HUES48 (cell line): ENCODE data around the gene PCDHA3.
"Not testable (repeated sequence)": the region's sequence is repeated elsewhere in the genome, so short reads cannot be mapped to it uniquely, and the experiment has no call there.

Experiments
- H3K27ac ChIP-seq: one replicate; pipeline ENCODE4 v1.7.0; 2013; ENCODE audit warnings: low read depth, low read length, inconsistent platforms
- H3K27me3 ChIP-seq: 2 replicates; pipeline ENCODE4 v1.6.1; 2013; ENCODE audit warnings: mild to moderate bottlenecking, low read length; ENCODE audit not compliant: control insufficient read depth, insufficient read depth
- H3K36me3 ChIP-seq: 2 replicates; pipeline ENCODE4 v1.6.1; 2013; ENCODE audit warnings: low read length; ENCODE audit not compliant: control insufficient read depth, insufficient read depth
- H3K4me1 ChIP-seq: 2 replicates; pipeline ENCODE4 v1.6.1; 2013; ENCODE audit warnings: mild to moderate bottlenecking, low read length; ENCODE audit not compliant: control insufficient read depth, insufficient read depth
- H3K4me3 ChIP-seq: 2 replicates; pipeline ENCODE4 v1.5.1; 2013; ENCODE audit warnings: mild to moderate bottlenecking, low read depth, low read length
- H3K9ac ChIP-seq: 2 replicates; pipeline ENCODE4 v1.6.1; 2013; ENCODE audit warnings: mild to moderate bottlenecking, low read depth, low read length, moderate library complexity
- H3K9me3 ChIP-seq: 2 replicates; pipeline ENCODE4 v1.6.1; 2013; ENCODE audit warnings: low read length; ENCODE audit not compliant: control insufficient read depth, insufficient read depth

The PCDHA3 gene

DNA sequence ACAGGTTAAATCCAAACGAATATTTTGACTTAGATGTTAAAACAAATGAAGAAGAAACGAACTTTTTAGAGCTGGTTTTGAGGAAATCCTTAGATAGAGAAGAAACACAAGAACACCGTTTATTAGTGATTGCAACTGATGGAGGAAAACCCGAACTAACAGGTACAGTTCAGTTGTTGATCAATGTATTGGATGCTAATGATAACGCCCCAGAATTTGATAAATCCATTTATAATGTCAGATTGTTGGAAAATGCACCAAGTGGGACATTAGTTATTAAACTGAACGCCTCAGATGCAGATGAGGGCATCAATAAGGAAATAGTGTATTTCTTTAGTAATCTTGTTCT, 21.4 kb downstream of the PCDHA3 start:
- no peak overlapping the region for H3K27ac ChIP-seq
- H3K9me3 ChIP-seq = no peaks in the 10 kb centered on the region
- no peak overlapping the region for H3K9ac ChIP-seq
- no peaks in the 10 kb centered on the region for H3K27me3 ChIP-seq
- H3K4me3 ChIP-seq = no peak overlapping the region
- no peaks in the 10 kb centered on the region for H3K4me1 ChIP-seq
- no peaks in the 10 kb centered on the region for H3K36me3 ChIP-seq

DNA sequence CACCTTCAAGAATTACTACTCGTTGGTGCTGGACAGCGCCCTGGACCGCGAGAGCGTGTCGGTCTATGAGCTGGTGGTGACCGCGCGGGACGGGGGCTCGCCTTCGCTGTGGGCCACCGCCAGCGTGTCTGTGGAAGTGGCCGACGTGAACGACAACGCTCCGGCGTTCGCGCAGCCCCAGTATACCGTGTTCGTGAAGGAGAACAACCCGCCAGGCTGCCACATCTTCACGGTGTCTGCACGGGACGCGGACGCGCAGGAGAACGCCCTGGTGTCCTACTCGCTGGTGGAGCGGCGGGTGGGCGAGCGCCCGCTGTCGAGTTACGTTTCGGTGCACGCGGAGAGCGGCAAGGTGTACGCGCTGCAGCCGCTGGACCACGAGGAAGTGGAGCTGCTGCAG, 22.1 kb downstream of the PCDHA3 start:
- H3K4me3 ChIP-seq, H3K9me3 ChIP-seq, H3K4me1 ChIP-seq, H3K27ac ChIP-seq, H3K9ac ChIP-seq, H3K27me3 ChIP-seq, H3K36me3 ChIP-seq: not testable (repeated sequence)

DNA sequence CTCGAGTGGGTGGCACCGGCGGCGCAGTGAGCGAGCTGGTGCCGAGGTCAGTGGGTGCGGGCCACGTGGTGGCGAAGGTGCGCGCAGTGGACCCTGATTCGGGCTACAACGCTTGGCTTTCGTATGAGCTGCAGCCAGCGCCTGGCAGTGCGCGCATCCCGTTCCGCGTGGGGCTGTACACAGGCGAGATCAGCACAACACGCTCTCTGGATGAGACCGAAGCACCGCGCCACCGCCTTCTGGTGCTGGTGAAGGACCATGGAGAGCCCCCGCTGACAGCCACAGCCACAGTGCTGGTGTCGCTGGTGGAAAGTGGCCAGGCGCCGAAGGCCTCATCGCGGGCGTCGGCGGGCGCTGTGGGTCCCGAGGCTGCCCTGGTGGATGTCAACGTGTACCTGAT, 22.6 kb downstream of the PCDHA3 start:
- H3K36me3 ChIP-seq = no peaks in the 10 kb centered on the region
- no peak overlapping the region for H3K4me3 ChIP-seq
- H3K9ac ChIP-seq = no peak overlapping the region
- no peaks in the 10 kb centered on the region for H3K4me1 ChIP-seq
- H3K9me3 ChIP-seq = no peaks in the 10 kb centered on the region
- no peaks in the 10 kb centered on the region for H3K27me3 ChIP-seq
- no peak overlapping the region for H3K27ac ChIP-seq

DNA sequence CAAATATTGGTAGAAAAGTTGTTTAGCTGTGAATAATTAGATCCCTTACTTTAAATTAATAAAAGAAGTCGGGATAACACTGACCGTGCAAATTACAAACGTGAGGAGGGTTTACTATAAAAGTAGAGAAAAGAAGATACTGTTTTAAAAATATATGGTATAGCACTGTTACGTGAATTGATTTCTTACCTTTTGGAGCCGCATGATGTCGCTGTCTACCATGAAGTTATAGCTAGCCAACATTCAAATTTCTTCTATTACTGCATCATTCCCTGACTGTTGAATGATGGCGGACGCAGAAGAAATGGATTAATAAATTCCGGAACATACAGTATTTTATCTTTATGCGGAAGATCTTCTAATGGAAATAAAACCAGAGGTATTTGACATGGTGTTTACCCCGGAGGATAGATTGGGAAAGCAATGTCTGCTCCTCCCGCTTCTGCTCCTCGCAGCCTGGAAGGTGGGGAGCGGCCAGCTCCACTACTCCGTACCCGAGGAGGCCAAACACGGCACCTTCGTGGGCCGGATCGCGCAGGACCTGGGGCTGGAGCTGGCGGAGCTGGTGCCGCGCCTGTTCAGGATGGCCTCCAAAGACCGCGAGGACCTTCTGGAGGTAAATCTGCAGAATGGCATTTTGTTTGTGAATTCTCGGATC, 27.0 kb downstream of the PCDHA3 start, which contains the start of gene PCDHA6:
Gene PCDHA6, plus strand, starts transcription at position 257 of the 658 bp plus-strand sequence. Its CDS starts 132 bp downstream, at position 389.
- H3K4me3 ChIP-seq = no peak within 1 kb of the TSS
- no peak within 1 kb of the TSS for H3K9ac ChIP-seq
- H3K9me3 ChIP-seq = no peaks in the 10 kb centered on the region
- no peaks in the 10 kb centered on the region for H3K4me1 ChIP-seq
- H3K27ac ChIP-seq = no peak within 1 kb of the TSS
- no peaks in the 10 kb centered on the region for H3K36me3 ChIP-seq
- H3K27me3 ChIP-seq = no peaks in the 10 kb centered on the region

DNA sequence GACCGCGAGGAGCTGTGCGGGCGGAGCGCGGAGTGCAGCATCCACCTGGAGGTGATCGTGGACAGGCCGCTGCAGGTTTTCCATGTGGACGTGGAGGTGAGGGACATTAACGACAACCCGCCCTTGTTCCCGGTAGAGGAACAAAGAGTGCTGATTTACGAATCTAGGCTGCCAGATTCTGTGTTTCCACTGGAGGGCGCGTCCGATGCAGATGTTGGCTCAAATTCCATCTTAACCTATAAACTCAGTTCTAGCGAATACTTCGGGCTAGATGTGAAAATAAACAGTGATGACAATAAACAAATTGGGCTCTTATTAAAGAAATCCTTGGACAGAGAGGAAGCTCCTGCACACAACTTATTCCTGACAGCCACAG, 27.5 kb downstream of the PCDHA3 start:
- H3K9ac ChIP-seq = no peak overlapping the region
- H3K4me3 ChIP-seq = no peak overlapping the region
- H3K27me3 ChIP-seq = no peaks in the 10 kb centered on the region

DNA sequence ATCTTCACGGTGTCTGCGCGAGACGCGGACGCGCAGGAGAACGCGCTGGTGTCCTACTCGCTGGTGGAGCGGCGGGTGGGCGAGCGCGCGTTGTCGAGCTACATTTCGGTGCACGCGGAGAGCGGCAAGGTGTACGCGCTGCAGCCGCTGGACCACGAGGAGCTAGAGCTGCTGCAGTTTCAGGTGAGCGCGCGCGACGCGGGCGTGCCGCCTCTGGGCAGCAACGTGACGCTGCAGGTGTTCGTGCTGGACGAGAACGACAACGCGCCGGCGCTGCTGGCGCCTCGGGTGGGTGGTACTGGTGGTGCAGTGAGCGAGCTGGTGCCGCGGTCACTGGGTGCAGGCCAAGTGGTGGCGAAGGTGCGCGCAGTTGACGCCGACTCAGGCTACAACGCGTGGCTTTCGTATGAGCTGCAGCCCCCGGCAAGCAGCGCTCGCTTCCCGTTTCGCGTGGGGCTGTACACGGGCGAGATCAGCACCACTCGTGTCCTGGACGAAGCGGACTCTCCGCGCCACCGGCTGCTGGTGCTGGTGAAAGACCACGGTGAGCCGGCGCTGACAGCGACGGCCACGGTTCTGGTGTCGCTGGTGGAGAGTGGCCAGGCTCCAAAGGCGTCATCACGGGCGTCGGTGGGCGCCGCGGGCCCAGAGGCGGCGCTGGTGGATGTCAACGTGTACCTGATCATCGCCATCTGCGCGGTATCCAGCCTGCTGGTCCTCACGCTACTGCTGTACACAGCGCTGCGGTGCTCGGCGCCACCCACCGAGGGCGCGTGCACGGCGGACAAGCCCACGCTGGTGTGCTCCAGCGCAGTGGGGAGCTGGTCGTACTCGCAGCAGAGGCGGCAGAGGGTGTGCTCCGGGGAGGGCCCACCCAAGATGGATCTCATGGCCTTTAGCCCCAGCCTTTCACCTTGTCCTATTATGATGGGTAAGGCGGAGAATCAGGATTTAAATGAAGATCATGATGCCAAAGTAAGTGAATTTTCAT, 28.9 kb downstream of the PCDHA3 start:
- H3K9ac ChIP-seq, H3K27ac ChIP-seq, H3K9me3 ChIP-seq, H3K27me3 ChIP-seq, H3K4me1 ChIP-seq, H3K4me3 ChIP-seq, H3K36me3 ChIP-seq: not testable (repeated sequence)

More for the DNA sequence above, 27.5 kb downstream of the PCDHA3 start:
- no peaks in the 10 kb centered on the region for H3K36me3 ChIP-seq
- H3K9me3 ChIP-seq = no peaks in the 10 kb centered on the region
- no peak overlapping the region for H3K27ac ChIP-seq
- no peaks in the 10 kb centered on the region for H3K4me1 ChIP-seq

DNA sequence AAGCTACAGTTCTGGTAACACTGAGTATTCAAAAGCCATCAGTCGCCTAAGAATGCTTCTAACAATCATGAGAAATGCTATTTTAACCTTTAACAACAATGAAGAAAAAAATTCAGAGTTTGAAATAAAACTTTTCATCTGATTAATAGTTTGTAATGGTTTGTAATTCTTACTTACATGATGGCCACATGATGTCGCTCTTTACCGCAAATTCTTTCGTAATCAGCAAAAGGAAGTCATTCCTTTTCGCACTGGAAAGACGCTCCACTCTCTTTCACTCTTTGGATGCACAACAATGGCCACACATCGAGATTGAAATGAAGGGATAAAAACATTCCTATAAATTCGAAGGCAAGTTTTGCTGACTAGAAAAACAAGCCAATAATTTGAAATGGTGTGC, 33.1 kb downstream of the PCDHA3 start, which contains the start of gene PCDHA7:
Gene PCDHA7, plus strand, starts transcription at position 277 of the 400 bp plus-strand sequence. Its CDS starts 115 bp downstream, at position 392.
- no peaks in the 10 kb centered on the region for H3K36me3 ChIP-seq
- H3K9ac ChIP-seq = no peak within 1 kb of the TSS; the same call in 1 of the 2 replicates
- peaks cover 9% of the 10 kb centered on the region; the same call in 1 of the 2 replicates for H3K9me3 ChIP-seq
- H3K4me3 ChIP-seq = peak within 1 kb of the TSS; percentile 54
- H3K27me3 ChIP-seq = no peaks in the 10 kb centered on the region
- H3K4me1 ChIP-seq = no peaks in the 10 kb centered on the region
- no peak within 1 kb of the TSS for H3K27ac ChIP-seq

DNA sequence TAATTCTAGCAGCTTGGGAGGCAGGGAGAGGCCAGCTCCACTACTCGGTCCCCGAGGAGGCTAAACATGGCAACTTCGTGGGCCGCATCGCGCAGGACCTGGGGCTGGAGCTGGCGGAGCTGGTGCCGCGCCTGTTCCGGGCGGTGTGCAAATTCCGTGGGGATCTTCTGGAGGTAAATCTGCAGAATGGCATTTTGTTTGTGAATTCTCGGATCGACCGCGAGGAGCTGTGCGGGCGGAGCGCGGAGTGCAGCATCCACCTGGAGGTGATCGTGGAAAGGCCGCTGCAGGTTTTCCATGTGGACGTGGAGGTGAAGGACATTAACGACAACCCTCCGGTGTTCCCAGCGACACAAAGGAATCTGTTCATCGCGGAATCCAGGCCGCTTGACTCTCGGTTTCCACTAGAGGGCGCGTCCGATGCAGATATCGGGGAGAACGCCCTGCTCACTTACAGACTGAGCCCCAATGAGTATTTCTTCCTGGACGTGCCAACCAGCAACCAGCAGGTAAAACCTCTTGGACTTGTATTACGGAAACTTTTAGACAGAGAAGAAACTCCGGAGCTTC, 33.7 kb downstream of the PCDHA3 start:
- H3K27ac ChIP-seq, H3K36me3 ChIP-seq, H3K9ac ChIP-seq, H3K9me3 ChIP-seq, H3K4me1 ChIP-seq, H3K27me3 ChIP-seq: not testable (repeated sequence)
- peak overlapping the region; percentile 54 for H3K4me3 ChIP-seq

DNA sequence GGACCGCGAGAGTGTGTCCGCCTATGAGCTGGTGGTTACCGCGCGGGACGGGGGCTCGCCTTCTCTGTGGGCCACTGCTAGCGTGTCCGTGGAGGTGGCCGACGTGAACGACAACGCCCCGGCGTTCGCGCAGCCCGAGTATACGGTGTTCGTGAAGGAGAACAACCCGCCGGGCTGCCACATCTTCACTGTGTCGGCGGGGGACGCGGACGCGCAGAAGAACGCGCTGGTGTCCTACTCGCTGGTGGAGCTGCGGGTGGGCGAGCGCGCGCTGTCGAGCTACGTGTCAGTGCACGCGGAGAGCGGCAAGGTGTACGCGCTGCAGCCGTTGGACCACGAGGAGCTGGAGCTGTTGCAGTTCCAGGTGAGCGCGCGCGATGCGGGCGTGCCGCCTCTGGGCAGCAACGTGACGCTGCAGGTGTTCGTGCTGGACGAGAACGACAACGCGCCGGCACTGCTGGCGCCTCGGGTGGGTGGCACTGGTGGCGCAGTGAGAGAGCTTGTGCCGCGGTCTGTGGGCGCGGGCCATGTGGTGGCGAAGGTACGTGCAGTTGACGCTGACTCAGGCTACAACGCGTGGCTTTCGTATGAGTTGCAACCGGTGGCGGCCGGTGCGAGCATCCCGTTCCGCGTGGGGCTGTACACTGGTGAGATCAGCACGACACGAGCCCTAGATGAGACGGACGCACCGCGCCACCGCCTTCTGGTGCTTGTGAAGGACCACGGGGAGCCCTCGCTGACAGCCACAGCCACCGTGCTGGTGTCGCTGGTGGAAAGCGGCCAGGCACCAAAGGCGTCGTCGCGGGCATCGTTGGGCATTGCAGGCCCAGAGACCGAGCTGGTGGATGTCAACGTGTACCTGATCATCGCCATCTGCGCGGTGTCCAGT, 35.0 kb downstream of the PCDHA3 start:
- H3K27ac ChIP-seq = no peak overlapping the region
- H3K4me3 ChIP-seq = no peak overlapping the region
- no peaks in the 10 kb centered on the region for H3K4me1 ChIP-seq
- no peak overlapping the region for H3K9ac ChIP-seq
- H3K27me3 ChIP-seq = no peaks in the 10 kb centered on the region
- H3K9me3 ChIP-seq = peaks cover 9% of the 10 kb centered on the region; the same call in 1 of the 2 replicates
- H3K36me3 ChIP-seq = no peaks in the 10 kb centered on the region
